ENCODE results near the gene TBC1D22A.

- TF ChIP-seq POLR2A (IDR thresholded peaks at IDR 0.05) (no peak), CTCF (IDR thresholded peaks at IDR 0.05 in 4 of 5, conservative IDR thresholded peaks at IDR 0.05 in 1 of 5) (no peak)
Observed at GRCh38 chr22:46974631-46975585, 212.5 kb downstream of the TBC1D22A start.

Data from gastrocnemius medialis (tissue), 4 donors.